Stimulated activated CD8-positive, alpha-beta memory T cell treated with anti-CD3 and anti-CD28 coated beads, Interleukin-4, amount 100 ng/mL, for 1 hour (primary cell): Measurements from ENCODE around the gene GRIA3.

Source experiments
- DNase-seq, 2 donors: peaks; one replicate each; pipeline ENCODE4 v3.0.0-alpha.2; 2020; ENCODE audit warnings: low read depth in 2 of 2, low spot score in 1 of 2

GRIA3 gene

DNA sequence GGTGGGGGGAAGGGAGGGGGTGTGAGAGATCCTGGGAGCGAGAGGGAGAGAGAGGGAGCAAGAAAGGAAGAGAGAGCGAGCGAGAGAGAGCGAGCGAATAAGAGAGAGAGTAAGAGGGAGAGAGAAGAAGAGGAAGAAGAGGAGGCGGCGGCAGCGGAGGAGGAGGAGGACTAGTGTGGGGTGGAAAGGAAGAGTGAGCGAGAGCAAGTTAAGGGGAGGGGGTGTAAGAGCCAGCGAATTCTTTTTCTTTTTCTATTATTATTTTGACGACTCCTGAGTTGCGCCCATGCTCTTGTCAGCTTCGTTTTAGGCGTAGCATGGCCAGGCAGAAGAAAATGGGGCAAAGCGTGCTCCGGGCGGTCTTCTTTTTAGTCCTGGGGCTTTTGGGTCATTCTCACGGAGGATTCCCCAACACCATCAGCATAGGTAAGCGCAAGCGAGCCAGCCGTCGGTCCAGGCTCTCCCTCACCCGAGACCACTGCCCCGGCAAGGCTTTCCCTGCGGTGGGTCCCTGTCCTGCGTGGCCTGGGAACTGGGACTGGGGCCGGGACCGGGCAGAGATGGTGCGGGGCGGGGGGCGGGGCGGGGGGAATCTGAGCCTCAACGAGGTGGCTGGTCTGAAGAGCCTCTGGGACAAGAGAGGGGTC is at the start of gene GRIA3:
Gene GRIA3, plus strand, starts transcription at position 60 of the 647 bp plus-strand sequence. Its CDS starts 258 bp downstream, at position 318.
- DNase-seq: no peak

DNA sequence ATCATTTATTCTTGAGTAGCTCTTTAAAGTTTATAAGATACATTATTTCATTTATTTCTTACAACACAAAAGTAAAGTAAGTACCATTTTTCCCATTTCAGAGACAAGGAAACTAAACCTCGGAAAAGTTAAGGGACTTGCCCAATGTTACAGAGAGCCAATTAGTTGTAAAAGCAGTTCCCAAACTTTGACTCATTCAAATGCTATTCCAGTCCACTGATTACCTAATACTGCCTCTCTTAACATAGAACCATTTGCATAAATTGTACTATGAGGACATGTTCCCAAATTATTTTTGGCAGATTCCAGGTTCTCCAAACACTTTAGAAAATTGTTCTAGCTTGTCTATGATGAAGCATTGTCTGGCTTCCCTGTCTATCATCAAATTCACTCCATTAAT is 45.6 kb upstream of the GRIA3 start:
- no peak for DNase-seq

DNA sequence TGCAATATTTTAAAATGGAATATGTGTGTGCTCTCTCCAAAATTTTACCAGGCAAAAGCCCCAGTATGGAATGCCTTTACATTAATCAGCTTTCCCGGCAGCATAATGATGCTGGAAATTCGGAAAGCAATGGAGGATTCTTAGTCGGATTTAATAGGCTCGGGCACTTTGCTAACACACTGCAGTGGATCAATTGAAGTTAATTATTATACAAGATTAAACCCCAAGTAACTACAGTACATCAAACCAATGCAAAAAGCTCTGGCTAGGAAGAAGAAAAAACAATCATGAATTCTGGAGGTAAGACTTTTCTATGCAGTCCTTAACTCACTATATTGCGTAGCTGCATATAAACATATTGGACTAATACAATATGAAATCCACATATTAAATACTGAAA is 43.6 kb upstream of the GRIA3 start:
- no peak for DNase-seq

GRCh38 chrX:123140904-123141303 is 43.2 kb upstream of the GRIA3 start:
- DNase-seq: no peak

- DNase-seq: no peak
Measured at GRCh38 chrX:123153846-123154335, 30.2 kb upstream of the GRIA3 start.

- DNase-seq: no peak
Measured at GRCh38 chrX:123155327-123155726, 28.8 kb upstream of the GRIA3 start.

GRCh38 chrX:123157586-123157985 is 26.5 kb upstream of the GRIA3 start:
- no peak for DNase-seq

DNA sequence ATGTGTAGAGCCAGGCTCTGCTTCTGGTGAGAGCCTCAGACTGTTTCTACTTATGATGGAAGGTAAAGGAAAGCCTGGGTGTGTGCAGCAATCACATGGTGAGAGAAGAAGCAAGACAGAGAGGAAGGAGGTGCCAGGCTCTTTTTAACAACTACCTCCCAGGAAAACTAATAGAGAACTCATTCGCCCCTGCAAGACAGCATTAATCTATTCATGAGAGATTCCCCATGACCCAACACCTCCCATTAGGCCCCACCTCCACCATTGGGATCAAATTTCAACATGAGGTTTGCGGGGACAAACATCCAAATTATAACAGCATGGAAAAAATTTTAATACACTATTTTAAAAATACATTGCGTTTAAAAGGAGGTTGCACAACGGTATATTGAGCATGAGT is 24.7 kb upstream of the GRIA3 start:
- DNase-seq: no peak

DNA sequence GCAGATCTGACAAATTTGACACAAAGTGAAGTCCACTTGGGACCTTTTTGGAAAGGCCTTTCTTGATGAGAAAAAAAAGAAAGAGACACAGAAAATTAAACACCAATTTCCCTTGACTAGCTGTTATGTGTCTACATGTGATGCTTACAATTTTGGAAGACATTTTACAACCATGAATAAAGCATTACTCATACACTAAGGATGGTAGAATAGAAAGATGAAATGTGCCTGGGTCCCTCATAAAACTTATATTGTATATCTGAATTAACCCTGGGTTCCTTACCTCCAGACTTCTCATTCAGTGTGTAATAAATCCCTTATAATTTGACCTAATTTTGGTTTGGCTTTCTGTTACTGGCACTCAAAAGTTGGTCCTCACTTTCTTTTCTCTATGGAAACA is 16.5 kb upstream of the GRIA3 start:
- no peak for DNase-seq

GRCh38 chrX:123169247-123169901 is 14.7 kb upstream of the GRIA3 start:
- DNase-seq: no peak

DNA sequence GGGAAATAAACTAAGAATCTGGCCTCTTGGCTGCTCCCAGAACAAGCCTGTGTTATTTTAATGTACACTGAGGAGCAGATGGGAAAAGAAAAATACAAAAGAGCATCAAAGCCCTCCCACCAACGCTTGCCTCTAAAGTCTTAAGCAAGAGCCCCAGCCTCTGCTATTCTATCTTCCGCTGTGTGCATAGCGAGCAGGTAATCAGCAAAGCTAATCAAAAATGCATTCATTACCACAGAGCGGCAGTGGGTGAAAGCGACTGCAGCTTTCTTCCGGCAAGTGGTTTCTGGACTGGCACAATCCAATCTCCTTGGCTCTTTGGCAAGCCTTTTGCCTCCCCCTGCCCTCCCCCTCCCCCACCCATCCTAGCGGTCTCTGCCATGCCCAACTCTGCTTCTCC is 13.5 kb upstream of the GRIA3 start:
- DNase-seq: no peak

GRCh38 chrX:123171781-123172180 is 12.3 kb upstream of the GRIA3 start:
- DNase-seq: no peak

- DNase-seq: no peak
Measured at GRCh38 chrX:123172869-123173268, 11.2 kb upstream of the GRIA3 start.

GRCh38 chrX:123173833-123174232 is 10.2 kb upstream of the GRIA3 start:
- no peak for DNase-seq

DNA sequence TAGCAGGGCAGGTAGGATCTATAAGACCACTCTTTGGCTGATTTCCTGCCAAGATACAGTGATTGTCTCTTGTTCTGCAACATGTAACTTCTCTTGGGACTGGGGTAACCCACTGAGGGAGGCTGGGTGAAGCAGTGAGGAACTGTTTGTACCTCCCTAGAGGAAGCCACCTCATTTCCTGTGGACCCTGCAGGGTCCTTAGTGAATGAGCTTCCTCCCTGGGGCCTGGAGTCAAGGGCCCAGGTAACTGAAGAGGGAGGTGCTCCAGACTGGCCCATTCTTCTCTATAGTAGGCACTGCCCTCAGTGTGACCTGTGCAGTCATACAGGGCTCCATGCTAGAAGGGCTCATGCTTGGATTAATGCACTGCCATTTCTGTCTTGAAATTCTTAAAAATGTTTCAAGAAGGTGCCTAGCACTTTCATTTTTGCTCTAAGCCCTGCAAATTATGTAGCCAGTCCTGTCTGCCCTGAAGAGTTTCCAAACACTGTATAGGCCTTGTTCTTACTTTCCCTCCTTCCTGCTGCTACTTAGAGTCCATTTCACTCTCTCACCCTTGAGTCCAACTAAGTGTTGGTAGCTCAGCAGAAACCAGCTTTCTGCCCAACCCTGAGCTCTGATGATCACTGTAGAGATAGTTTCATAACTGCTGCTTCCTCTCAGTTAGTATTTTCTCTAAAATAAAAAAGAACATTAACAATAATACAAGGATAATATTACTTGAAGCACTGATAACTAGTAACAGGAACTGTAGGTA is 8.5 kb upstream of the GRIA3 start:
- DNase-seq: no peak

GRCh38 chrX:123181233-123181914 is 2.7 kb upstream of the GRIA3 start:
- DNase-seq: no peak

- DNase-seq: no peak
Measured at GRCh38 chrX:123184866-123185276, 793 bp downstream of the GRIA3 start.

- DNase-seq: no peak
Measured at GRCh38 chrX:123185721-123186120, 1.6 kb downstream of the GRIA3 start.

DNA sequence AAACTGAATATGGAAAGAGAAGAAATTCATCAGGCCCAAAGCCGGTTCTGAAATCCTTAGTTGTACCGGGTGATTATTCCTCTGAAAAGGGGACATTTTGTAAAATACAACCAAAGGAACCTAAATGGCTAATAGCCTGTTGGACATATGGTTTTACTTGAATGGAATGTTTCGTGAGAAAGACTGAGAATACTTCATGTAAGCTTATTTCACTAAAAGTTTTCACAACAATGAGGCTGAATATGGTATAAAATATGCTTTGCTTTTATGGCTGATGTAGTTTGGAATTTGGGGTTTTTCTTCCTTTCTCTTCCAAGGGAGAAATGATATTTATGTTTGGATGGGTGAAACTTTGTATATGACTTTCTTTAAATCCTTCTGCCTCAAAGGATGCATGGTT is 2.7 kb downstream of the GRIA3 start:
- DNase-seq: no peak

DNA sequence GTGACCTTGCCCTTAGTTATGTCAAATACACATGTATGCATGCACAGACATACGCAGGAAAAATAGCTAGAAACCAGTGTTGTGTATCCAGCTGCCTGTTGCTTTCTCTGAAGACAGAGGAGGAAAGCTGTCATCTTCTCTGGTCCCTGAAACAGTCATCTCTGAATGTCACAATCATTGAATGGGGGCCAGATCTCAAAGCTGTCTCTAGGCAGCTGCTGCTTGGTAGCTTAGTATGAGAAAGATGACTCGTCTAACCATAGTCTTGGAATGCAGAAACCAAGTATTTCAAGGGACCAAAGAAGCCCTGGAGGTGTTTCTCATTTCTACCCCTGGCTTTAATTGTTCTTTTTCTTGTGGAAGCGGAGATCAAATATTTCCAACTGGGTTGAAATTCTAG is 4.0 kb downstream of the GRIA3 start:
- no peak for DNase-seq

DNA sequence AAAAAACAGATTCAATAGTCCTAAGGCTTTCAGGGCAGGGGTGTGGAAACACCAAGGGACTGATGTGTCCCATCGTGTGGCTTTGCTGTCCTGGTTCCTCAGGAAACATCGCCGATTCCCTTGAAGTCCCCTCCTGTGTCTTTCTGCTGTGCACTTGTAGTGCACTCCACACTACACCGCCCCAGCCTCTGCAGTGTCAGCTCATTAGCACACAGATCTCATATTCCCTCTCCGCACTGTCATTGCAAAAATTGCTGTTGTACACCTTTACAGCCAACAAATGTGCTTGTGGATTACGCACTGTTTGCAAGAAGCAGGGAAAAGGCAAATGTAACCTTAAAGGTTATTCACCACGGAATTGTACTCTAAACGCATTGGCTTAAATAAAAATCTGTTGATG is 5.3 kb downstream of the GRIA3 start:
- no peak for DNase-seq

DNA sequence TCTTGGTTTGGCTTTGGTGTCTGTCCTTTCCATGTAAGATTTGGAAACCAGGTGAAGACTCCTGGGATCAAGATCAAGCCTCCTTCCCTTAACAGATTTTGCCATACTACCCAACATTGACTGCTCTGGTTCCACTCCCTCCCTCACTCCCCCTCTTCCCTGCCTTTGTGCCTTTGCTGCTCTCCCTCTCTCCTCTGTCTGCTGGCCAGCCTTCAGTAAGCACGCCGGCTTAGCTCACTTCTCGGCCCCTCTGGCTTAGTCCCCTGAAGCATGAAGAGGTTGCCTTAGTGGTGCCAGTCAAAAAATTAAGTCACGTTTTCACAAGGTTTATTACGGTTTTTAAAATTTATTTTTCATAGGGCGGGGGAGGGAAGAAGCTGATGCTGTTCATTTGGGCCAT is 6.0 kb downstream of the GRIA3 start:
- DNase-seq: no peak
